Measurements from ENCODE around the gene RDH14.

- no peak for TF ChIP-seq ELF4 (CRISPR knock-in tag; IDR thresholded peaks at IDR 0.05; ENCODE audit: low read depth)
- no peak for TF ChIP-seq CTCF (IDR thresholded peaks at IDR 0.05)
- TF ChIP-seq, protein P1, sequence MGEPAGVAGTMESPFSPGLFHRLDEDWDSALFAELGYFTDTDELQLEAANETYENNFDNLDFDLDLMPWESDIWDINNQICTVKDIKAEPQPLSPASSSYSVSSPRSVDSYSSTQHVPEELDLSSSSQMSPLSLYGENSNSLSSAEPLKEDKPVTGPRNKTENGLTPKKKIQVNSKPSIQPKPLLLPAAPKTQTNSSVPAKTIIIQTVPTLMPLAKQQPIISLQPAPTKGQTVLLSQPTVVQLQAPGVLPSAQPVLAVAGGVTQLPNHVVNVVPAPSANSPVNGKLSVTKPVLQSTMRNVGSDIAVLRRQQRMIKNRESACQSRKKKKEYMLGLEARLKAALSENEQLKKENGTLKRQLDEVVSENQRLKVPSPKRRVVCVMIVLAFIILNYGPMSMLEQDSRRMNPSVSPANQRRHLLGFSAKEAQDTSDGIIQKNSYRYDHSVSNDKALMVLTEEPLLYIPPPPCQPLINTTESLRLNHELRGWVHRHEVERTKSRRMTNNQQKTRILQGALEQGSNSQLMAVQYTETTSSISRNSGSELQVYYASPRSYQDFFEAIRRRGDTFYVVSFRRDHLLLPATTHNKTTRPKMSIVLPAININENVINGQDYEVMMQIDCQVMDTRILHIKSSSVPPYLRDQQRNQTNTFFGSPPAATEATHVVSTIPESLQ (CRISPR knock-in tag; IDR thresholded peaks at IDR 0.05): no peak
- no peak for TF ChIP-seq JUN (CRISPR knock-in tag; IDR thresholded peaks at IDR 0.05)
- TF ChIP-seq FOXP4 (CRISPR knock-in tag; IDR thresholded peaks at IDR 0.05): no peak
- TF ChIP-seq MAX (CRISPR knock-in tag; IDR thresholded peaks at IDR 0.05): no peak
Measured at GRCh38 chr2:18540872-18541271, 19.6 kb downstream of the RDH14 start.

Measured in WTC11 (cell line).